ENCODE data around the gene RNF213.

GRCh38 chr17:80379348-80379747 lies 118.7 kb downstream of the RNF213 start:
- no peak for TF ChIP-seq CTCF (IDR thresholded peaks at IDR 0.05 in 2 of 3, conservative IDR thresholded peaks at IDR 0.05 in 1 of 3; ENCODE audit: control insufficient read depth in 2 of 3, extremely low read depth in 1 of 3, insufficient read depth in 1 of 3, low read depth in 3 of 3, low read length in 3 of 3)
- TF ChIP-seq SMAD5 (IDR thresholded peaks at IDR 0.05; ENCODE audit: low read depth), result no peak
- TF ChIP-seq BRCA1 (IDR thresholded peaks at IDR 0.05; ENCODE audit: low read depth, low read length), result no peak
- no peak for TF ChIP-seq CBFB (IDR thresholded peaks at IDR 0.05; ENCODE audit: low read depth)
- no peak for TF ChIP-seq CBX5 (IDR thresholded peaks at IDR 0.05; ENCODE audit: low read depth)
- TF ChIP-seq EZH2 (IDR thresholded peaks at IDR 0.05; ENCODE audit: borderline replicate concordance, control insufficient read depth, low read depth, low read length), result no peak
- TF ChIP-seq WRNIP1 (IDR thresholded peaks at IDR 0.05; ENCODE audit: borderline replicate concordance, low read depth, low read length), result no peak
- no peak for TF ChIP-seq GABPA (IDR thresholded peaks at IDR 0.05; ENCODE audit: low read depth)
- TF ChIP-seq YY1 (IDR thresholded peaks at IDR 0.05; ENCODE audit: low read depth, low read length), result no peak
- TF ChIP-seq E2F8 (IDR thresholded peaks at IDR 0.05; ENCODE audit: low read depth, partially characterized antibody), result no peak
- no peak for TF ChIP-seq BACH1 (IDR thresholded peaks at IDR 0.05; ENCODE audit: borderline replicate concordance)

Data from GM12878 (cell line).